HTERT RPE-1 (cell line): ENCODE results near the gene UCKL1.
"Not testable (repeated sequence)": the region's sequence is repeated elsewhere in the genome, so short reads cannot be mapped to it uniquely, and the experiment has no call there.

ENCODE experiments used
- in situ Hi-C: fragments of 300-500 bp; cut with MboI; formaldehyde crosslinking; loops from 4 replicates; pipeline ENCODE4 v1.14.3; 2020; ENCODE audit warnings: low sequenced_read_pairs

UCKL1 gene

GRCh38 chr20:63944078-63944941 is 11.9 kb downstream of the UCKL1 start:
- in situ Hi-C loops = no loop called here

- in situ Hi-C loops = no loop called here
These were observed 12.5 kb downstream of the UCKL1 start for GRCh38 chr20:63943808-63944077.

- in situ Hi-C loops = no loop called here
These were observed 13.0 kb downstream of the UCKL1 start for GRCh38 chr20:63942969-63943807.

- in situ Hi-C loops = no loop called here
These were observed 13.8 kb downstream of the UCKL1 start for GRCh38 chr20:63942250-63942951.

- in situ Hi-C loops = no loop called here
These were observed 14.7 kb downstream of the UCKL1 start for GRCh38 chr20:63941282-63942081.

GRCh38 chr20:63940472-63941266 is 15.5 kb downstream of the UCKL1 start:
- in situ Hi-C loops = no loop called here

- in situ Hi-C loops = no loop called here
These were observed 16.1 kb downstream of the UCKL1 start for GRCh38 chr20:63940071-63940471.

GRCh38 chr20:63939061-63939935 is 16.9 kb downstream of the UCKL1 start:
- in situ Hi-C loops = no loop called here

GRCh38 chr20:63937596-63937995 is 18.6 kb downstream of the UCKL1 start:
- in situ Hi-C loops = no loop called here

GRCh38 chr20:63935447-63935846 is 20.8 kb downstream of the UCKL1 start:
- in situ Hi-C loops = no loop called here

GRCh38 chr20:63934271-63935068 is 21.7 kb downstream of the UCKL1 start:
- in situ Hi-C loops = no loop called here

- in situ Hi-C loops = no loop called here
These were observed 22.6 kb downstream of the UCKL1 start for GRCh38 chr20:63933646-63934045.

GRCh38 chr20:63932606-63933160 is 23.5 kb downstream of the UCKL1 start:
- in situ Hi-C loops = no loop called here

- in situ Hi-C loops = no loop called here
These were observed 24.5 kb downstream of the UCKL1 start for GRCh38 chr20:63931735-63932134.

- in situ Hi-C loops = no loop called here
These were observed 25.2 kb downstream of the UCKL1 start for GRCh38 chr20:63930971-63931553.

- in situ Hi-C loops = not testable (repeated sequence)
These were observed 26.7 kb downstream of the UCKL1 start for GRCh38 chr20:63929473-63929883.

- in situ Hi-C loops = no loop called here
These were observed 27.1 kb downstream of the UCKL1 start for GRCh38 chr20:63929071-63929470.
